Measurements from ENCODE around the gene TFIP11.

TFIP11 gene

GRCh38 chr22:26450453-26451185, 61.7 kb downstream of the TFIP11 start:
- no peak for DNase-seq (ENCODE audit: low read depth, low spot score)

- no peak for DNase-seq (ENCODE audit: low read depth, low spot score)
Measured at GRCh38 chr22:26448941-26449340, 63.3 kb downstream of the TFIP11 start.

- DNase-seq (ENCODE audit: low read depth, low spot score) = no peak
Measured at GRCh38 chr22:26448334-26448733, 63.9 kb downstream of the TFIP11 start.

- no peak for DNase-seq (ENCODE audit: low read depth, low spot score)
Measured at GRCh38 chr22:26447584-26448329, 64.5 kb downstream of the TFIP11 start.

GRCh38 chr22:26446808-26447515, 65.3 kb downstream of the TFIP11 start:
- no peak for DNase-seq (ENCODE audit: low read depth, low spot score)

- DNase-seq (ENCODE audit: low read depth, low spot score) = no peak
Measured at GRCh38 chr22:26445577-26446275, 66.5 kb downstream of the TFIP11 start.

GRCh38 chr22:26444777-26445176, 67.5 kb downstream of the TFIP11 start:
- no peak for DNase-seq (ENCODE audit: low read depth, low spot score)

- DNase-seq (ENCODE audit: low read depth, low spot score) = no peak
Measured at GRCh38 chr22:26443901-26444690, 68.2 kb downstream of the TFIP11 start.

- DNase-seq (ENCODE audit: low read depth, low spot score) = no peak
Measured at GRCh38 chr22:26442086-26442756, 70.1 kb downstream of the TFIP11 start.
